GM21528 (cell line): Measurements from ENCODE around the gene GABRB3.
"Not testable (repeated sequence)": the region's sequence is repeated elsewhere in the genome, so short reads cannot be mapped to it uniquely, and the experiment has no call there.

Experiments
- ATAC-seq: cut with Tn5 transposase; IDR thresholded peaks from one replicate; pipeline ENCODE4 v1.9.1; 2021; ENCODE audit warnings: mild to moderate bottlenecking, moderate library complexity; ENCODE audit not compliant: unreplicated experiment, low FRiP score

The GABRB3 gene

GRCh38 chr15:26736502-26737248 lies 36.2 kb downstream of the GABRB3 start:
- ATAC-seq = no peak

GRCh38 chr15:26731965-26732364 lies 40.9 kb downstream of the GABRB3 start:
- ATAC-seq = no peak

GRCh38 chr15:26729581-26729980 lies 43.3 kb downstream of the GABRB3 start:
- ATAC-seq = no peak

GRCh38 chr15:26729030-26729429 lies 43.8 kb downstream of the GABRB3 start:
- ATAC-seq = no peak

- ATAC-seq = no peak
Measured at GRCh38 chr15:26724381-26725150, 48.3 kb downstream of the GABRB3 start.

GRCh38 chr15:26722621-26723160 lies 50.2 kb downstream of the GABRB3 start:
- ATAC-seq = no peak

GRCh38 chr15:26721232-26721967 lies 51.5 kb downstream of the GABRB3 start:
- ATAC-seq = no peak

GRCh38 chr15:26720546-26720945 lies 52.3 kb downstream of the GABRB3 start:
- ATAC-seq = no peak

GRCh38 chr15:26719866-26720265 lies 53.0 kb downstream of the GABRB3 start:
- ATAC-seq = not testable (repeated sequence)

- no peak for ATAC-seq
Measured at GRCh38 chr15:26716069-26716468, 56.8 kb downstream of the GABRB3 start.

- no peak for ATAC-seq
Measured at GRCh38 chr15:26713498-26713897, 59.4 kb downstream of the GABRB3 start.

GRCh38 chr15:26712335-26712734 lies 60.5 kb downstream of the GABRB3 start:
- no peak for ATAC-seq

- no peak for ATAC-seq
Measured at GRCh38 chr15:26711445-26711844, 61.4 kb downstream of the GABRB3 start.

GRCh38 chr15:26702381-26702780 lies 70.5 kb downstream of the GABRB3 start:
- ATAC-seq = no peak

- ATAC-seq = no peak
Measured at GRCh38 chr15:26698555-26698954, 74.3 kb downstream of the GABRB3 start.

GRCh38 chr15:26697913-26698312 lies 75.0 kb downstream of the GABRB3 start:
- no peak for ATAC-seq

GRCh38 chr15:26691249-26691648 lies 81.6 kb downstream of the GABRB3 start:
- ATAC-seq = no peak

- no peak for ATAC-seq
Measured at GRCh38 chr15:26690778-26691177, 82.1 kb downstream of the GABRB3 start.

- no peak for ATAC-seq
Measured at GRCh38 chr15:26689462-26689861, 83.4 kb downstream of the GABRB3 start.

GRCh38 chr15:26686547-26687187 lies 86.2 kb downstream of the GABRB3 start:
- ATAC-seq = no peak
